Heart left ventricle (tissue), 16 donors: Measurements from ENCODE around the gene OPN3. TPM values are rescaled to one million over a fixed set of nuclear protein-coding genes. Genes with fewer than 3 reads are reported as not detected.

Source experiments
- ATAC-seq, 4 donors: fragments of 200-7000 bp; cut with Tn5 transposase; one replicate each; pipeline ENCODE4 v1.9.1; 2020 to 2022; ENCODE audit warnings: moderate library complexity in 4 of 4, mild to moderate bottlenecking in 3 of 4, moderate number of reproducible peaks in 1 of 4
- DNase-seq, 5 donors: peaks; one replicate each; pipeline ENCODE4 v3.0.0-alpha.2; 2020
- H3K27ac ChIP-seq, 12 donors: fragments of 200-600 bp; sonication (generic) in 4 of 12; one replicate each; pipeline versions ENCODE4 v1.5.0 to v1.8.0; 2016 to 2022; ENCODE audit warnings: mild to moderate bottlenecking in 2 of 12
- H3K27me3 ChIP-seq, 9 donors: fragments of 200-600 bp; sonication (generic) in 2 of 9; one replicate each; pipeline versions ENCODE4 v1.5.1 to v1.8.0; 2016 to 2022; ENCODE audit warnings: mild to moderate bottlenecking in 3 of 9
- H3K36me3 ChIP-seq, 9 donors: fragments of 200-600 bp; sonication (generic) in 2 of 9; one replicate each; pipeline versions ENCODE4 v1.5.0 to v1.8.0; 2018 to 2022; ENCODE audit warnings: mild to moderate bottlenecking in 2 of 9
- H3K4me1 ChIP-seq, 12 donors: fragments of 200-600 bp; sonication (generic) in 4 of 12; one replicate each; pipeline versions ENCODE4 v1.5.0 to v1.8.0; 2016 to 2022; ENCODE audit warnings: mild to moderate bottlenecking in 3 of 12
- H3K4me3 ChIP-seq, 12 donors: fragments of 200-600 bp; sonication (generic) in 4 of 12; one replicate each; pipeline versions ENCODE4 v1.5.0 to v1.8.0; 2017 to 2022; ENCODE audit warnings: mild to moderate bottlenecking in 9 of 12, moderate library complexity in 4 of 12
- H3K9me3 ChIP-seq, 12 donors: fragments of 200-600 bp; sonication (generic) in 4 of 12; one replicate each; pipeline versions ENCODE4 v1.5.0 to v1.8.0; 2016 to 2022; ENCODE audit warnings: mild to moderate bottlenecking in 1 of 12
- CTCF ChIP-seq, 12 donors: fragments of 200-600 bp; sonication (generic) in 4 of 12; IDR thresholded peaks; one replicate each; pipeline versions ENCODE4 v1.5.0 to v1.8.0; 2018 to 2022; ENCODE audit warnings: antibody characterized with exemption in 12 of 12, mild to moderate bottlenecking in 5 of 12
- POLR2A ChIP-seq, 2 donors: fragments of 450-650 bp; IDR thresholded peaks; one replicate each; pipeline ENCODE4 v1.6.1; 2017; ENCODE audit warnings: antibody characterized with exemption in 2 of 2, mild to moderate bottlenecking in 2 of 2, moderate library complexity in 2 of 2
- WGBS, 4 donors: extraction: QIAGEN DNeasy Blood & Tissue Kit in 2 of 4; methylation state at CpG; one replicate each; pipeline versions ENCODE4 v1.1.5 to v1.1.7; 2013 to 2018; 5-methylcytosine and 5-hydroxymethylcytosine counted together
- intact Hi-C, 10 donors: fragments of 100-400 bp; cut with DNase I; formaldehyde crosslinking; loops; one replicate each; pipeline versions ENCODE4 v1.11.1 to v1.14.2; 2022
- polyA plus RNA-seq, 2 donors: library from polyadenylated mRNA; stranded (reverse); fragments of 200-250 nt; gene quantifications; one replicate each; pipeline ENCODE4 v1.2.3, GENCODE V29; 2013
- total RNA-seq, 9 donors: library from RNA; depleted of rRNA in 2 of 9; stranded (reverse); fragments of >200 nt in 2 of 9; fragmentation: NEBNext Ultra II Directional in 3 of 9; extraction: Animal tissue kit (Norgen Biotek cat#: 25700) in 3 of 9; gene quantifications; one replicate each; pipeline versions ENCODE4 v1.1.0 to v1.2.4, GENCODE V29; 2016 to 2023
- donor health status: ischemic (EF 13 %, LVEDD 7.1; RV severe dilation, severe dysfunction).
- donor health status: healthy with polysubstance abuse.
- donor health status: DM: no; HTN: yes; CAD: no.
- donor health status: DM: no; HTN: no; CAD: no.
- donor health status: ischemic (EF 25% LVEDD 6.9; RV normal size, moderate dysfunction).
- donor health status: ischemic (EF 25% LVEDD 5.7; RV mildly dilated, moderate dysfunction).
- donor health status: healthy.
- donor health status: DM: yes; HTN: yes; CAD: no.
- donor health status: ischemic (EF 35%, LVEDD 5.7; RV mildly dilated, moderate dysfunction).
- donor health status: nonischemic (EF 11% LVEDD 7.7; RV severe dilation, severe dysfunction).
- donor health status: DM: yes; HTN: yes; CAD: no.
- donor health status: PGD.
- donor health status: ischemic (EF 29% LVEDD 5.4; RV normal size, mild dysfunction).
- donor health status: nonischemic (EF 23%, LVEDD 6.1; RV moderate dilation, normal function).

Gene OPN3
- total and polyA plus RNA-seq, 11 donors, result 3.5 to 13.6 (median 6.2) TPM

DNA sequence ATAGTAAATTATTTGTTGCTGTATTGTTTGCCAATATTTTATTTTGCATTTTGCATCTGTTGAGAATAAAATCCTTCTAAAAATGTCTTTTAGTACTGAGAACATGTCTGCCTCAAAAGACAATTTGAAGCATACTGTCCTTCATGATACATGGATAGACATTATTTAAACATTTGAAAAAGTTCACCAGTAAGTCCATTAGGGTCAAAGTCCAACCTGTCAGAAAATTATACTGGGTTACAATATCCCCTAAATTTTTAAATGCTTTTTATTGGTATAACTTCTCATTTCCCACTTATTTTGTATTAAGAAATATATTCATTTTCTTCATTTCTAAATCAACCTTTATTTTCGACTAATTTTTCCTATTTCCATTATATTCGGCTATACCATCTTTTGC is 9.3 kb downstream of the OPN3 start:
- Histone ChIP-seq H3K36me3 (peaks cover 0 to 14% (median 0%) of the 10 kb centered on the region in 9 donors), H3K27me3 (no peaks in the 10 kb centered on the region), H3K27ac (no peak overlapping the region), H3K4me1 (peaks cover 0 to 13% (median 4%) of the 10 kb centered on the region in 12 donors), H3K4me3 (no peak overlapping the region), H3K9me3 (no peaks in the 10 kb centered on the region)
- 97 to 98% (median 98%) methylated on average over 2 of the region's 2 CpGs for WGBS, 4 donors
- no peak for ATAC-seq
- DNase-seq, result no peak
- TF ChIP-seq POLR2A (IDR thresholded peaks at IDR 0.05) (no peak), CTCF (IDR thresholded peaks at IDR 0.05) (no peak)
- intact Hi-C loops, result loop anchor here in 1 of 10 donors (5.0 kb wide), 1 partner anchor 99 kb away; the partner anchor contains the start of gene KMO

- intact Hi-C loops, result loop anchor here in 1 of 10 donors (5.0 kb wide), 1 partner anchor 98 kb away; the partner anchor contains the start of gene KMO
- Histone ChIP-seq H3K4me1 (peaks cover 0 to 13% (median 4%) of the 10 kb centered on the region in 12 donors), H3K9me3 (no peaks in the 10 kb centered on the region), H3K4me3 (no peak overlapping the region), H3K27ac (no peak overlapping the region), H3K36me3 (peaks cover 0 to 13% (median 0%) of the 10 kb centered on the region in 9 donors), H3K27me3 (no peaks in the 10 kb centered on the region)
- no peak for TF ChIP-seq CTCF (IDR thresholded peaks at IDR 0.05)
- DNase-seq (no peak), ATAC-seq (no peak)
- WGBS, 4 donors, result 87 to 99% (median 97%) methylated on average over 1 of the region's 1 CpG
Observed at GRCh38 chr1:241630476-241630875, 9.7 kb downstream of the OPN3 start.

DNA sequence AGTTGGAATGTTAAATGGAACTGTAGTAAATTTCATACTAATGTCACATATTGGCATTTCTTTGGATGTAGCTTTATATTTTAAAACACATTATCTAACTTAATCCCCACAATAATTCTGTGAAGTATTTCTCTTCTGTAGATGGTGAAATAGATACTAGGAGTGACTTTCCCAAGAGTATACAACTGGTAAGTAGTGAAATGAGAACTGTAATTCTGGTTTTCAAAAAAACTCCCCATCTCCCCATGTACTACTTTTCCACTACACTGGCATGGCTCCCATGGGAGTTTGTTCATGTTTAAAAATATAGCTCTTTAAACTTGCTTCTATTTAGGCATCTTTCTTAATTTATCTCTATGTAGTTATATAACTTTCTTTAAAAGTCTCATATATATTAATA is 10.2 kb downstream of the OPN3 start:
- no peak for ATAC-seq
- peaks cover 0 to 8% (median 0%) of the 10 kb centered on the region in 9 donors for H3K36me3 ChIP-seq
- intact Hi-C loops, result loop anchor here in 1 of 10 donors (5.0 kb wide), 1 partner anchor 98 kb away; the partner anchor contains the start of gene KMO
- no peak for DNase-seq
- no peaks in the 10 kb centered on the region for H3K27me3 ChIP-seq
- peaks cover 0 to 13% (median 4%) of the 10 kb centered on the region in 12 donors for H3K4me1 ChIP-seq
- H3K27ac ChIP-seq, result no peak overlapping the region
- TF ChIP-seq POLR2A (IDR thresholded peaks at IDR 0.05) (no peak), CTCF (IDR thresholded peaks at IDR 0.05) (no peak)
- no peaks in the 10 kb centered on the region for H3K9me3 ChIP-seq
- H3K4me3 ChIP-seq, result no peak overlapping the region

DNA sequence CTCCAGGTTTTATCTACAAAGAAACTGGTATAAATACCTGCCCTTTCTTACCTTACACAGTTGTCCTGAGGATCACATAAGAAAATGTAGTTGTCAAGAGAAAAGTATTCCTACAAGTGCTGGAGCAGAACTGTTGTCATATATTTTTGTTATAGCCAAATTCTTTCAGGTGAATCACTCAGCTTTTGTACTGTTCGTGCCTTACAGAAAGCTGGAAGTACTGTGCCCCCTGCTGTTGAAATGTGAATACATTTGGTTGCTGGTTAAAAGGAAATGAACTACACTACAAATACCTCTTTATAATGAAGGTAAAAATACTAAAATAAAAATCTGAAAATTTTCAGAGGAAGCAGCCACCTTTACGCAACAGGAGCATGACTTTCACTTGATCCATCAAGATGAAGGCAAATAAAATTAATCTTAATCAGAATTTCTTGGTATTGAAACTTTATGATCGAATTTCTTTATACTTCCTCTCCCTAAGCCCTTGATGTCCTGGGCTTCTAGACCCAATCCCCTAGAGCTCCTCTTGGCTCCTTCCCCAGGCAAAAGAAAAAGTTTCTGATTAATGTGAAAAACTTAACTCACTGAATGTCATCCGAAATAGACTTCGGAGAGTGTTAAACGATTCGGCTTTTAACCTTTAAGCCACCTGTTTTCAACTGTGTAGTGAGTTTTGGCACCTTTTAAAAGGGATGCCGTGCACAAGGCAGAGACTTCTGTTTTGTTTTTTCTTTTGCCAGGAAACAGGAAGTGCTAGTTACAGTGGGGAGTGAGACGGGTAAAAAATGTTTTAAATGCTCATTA is 12.5 kb downstream of the OPN3 start:
- Histone ChIP-seq H3K4me1 (peaks cover 0 to 13% (median 4%) of the 10 kb centered on the region in 12 donors), H3K27me3 (no peaks in the 10 kb centered on the region), H3K36me3 (no peaks in the 10 kb centered on the region), H3K9me3 (no peaks in the 10 kb centered on the region), H3K27ac (peak overlapping the region in 1 of 12 donors; percentile 21), H3K4me3 (no peak overlapping the region)
- ATAC-seq (no peak), DNase-seq (no peak)
- WGBS, 4 donors, result 30 to 48% (median 39%) methylated on average over 9 of the region's 9 CpGs
- TF ChIP-seq POLR2A (IDR thresholded peaks at IDR 0.05), result no peak
- TF ChIP-seq CTCF (IDR thresholded peaks at IDR 0.05), result peak; percentile 28 to 61 (median 45)
- intact Hi-C loops, result loop anchor here in 6 of 10 donors (2.0 to 10.0 kb wide), 3 partner anchors 93 to 95 kb away; partner anchors contain the start of gene KMO (in 6 of the 6)
